OCI-LY7 (cell line): ENCODE measurements around the gene SLC5A10. TPM values are rescaled to one million over a fixed set of nuclear protein-coding genes. Genes with fewer than 3 reads are reported as not detected.

ENCODE experiments used
- BruUV-seq: library from RNA; stranded (reverse); fragments of 400-500 nt; replicated peaks from 2 replicates; lab custom pipeline; 2021; lab: Mats Ljungman, UMichigan
- CTCF ChIA-PET: fragments of 300-600 bp; sonication (Branson Sonifier 250); formaldehyde crosslinking; loops from one replicate; lab custom pipeline; 2022; ENCODE audit warnings: antibody characterized with exemption; ENCODE audit not compliant: unreplicated experiment; lab: Charles Lee
- POLR2A ChIA-PET: fragments of 300-600 bp; sonication (Branson Sonifier 250); formaldehyde crosslinking; loops from one replicate; lab custom pipeline; 2022; ENCODE audit warnings: antibody characterized with exemption; lab: Charles Lee
- DNase-seq: peaks from one replicate; pipeline ENCODE4 v3.0.0-alpha.2; 2015; ENCODE audit warnings: low spot score
- H2AFZ ChIP-seq: fragments of 200-600 bp; sonication (generic), shearing (Covaris generic); 2 replicates; pipeline ENCODE4 v1.6.1; 2014; ENCODE audit warnings: mild to moderate bottlenecking, antibody characterized with exemption, low read length, moderate library complexity
- H3K27ac ChIP-seq: fragments of 200-600 bp; sonication (generic); 2 replicates; pipeline ENCODE4 v1.5.1; 2014; ENCODE audit warnings: mixed run types, low read depth, mild to moderate bottlenecking, moderate library complexity, low read length, inconsistent platforms; ENCODE audit not compliant: poor library complexity, severe bottlenecking
- H3K36me3 ChIP-seq: fragments of 200-600 bp; sonication (generic); 2 replicates; pipeline ENCODE4 v1.6.1; 2014; ENCODE audit warnings: mild to moderate bottlenecking, antibody characterized with exemption, low read length, moderate library complexity, mixed read lengths; ENCODE audit not compliant: insufficient read depth
- H3K4me1 ChIP-seq: fragments of 200-600 bp; sonication (generic); 2 replicates; pipeline ENCODE4 v1.5.1; 2014; ENCODE audit warnings: mild to moderate bottlenecking, low read length; ENCODE audit not compliant: insufficient read depth, poor library complexity, severe bottlenecking
- H3K4me2 ChIP-seq: fragments of 200-600 bp; sonication (generic); 2 replicates; pipeline ENCODE4 v1.6.1; 2014; ENCODE audit warnings: mild to moderate bottlenecking, low read length
- H3K4me3 ChIP-seq: fragments of 200-600 bp; sonication (generic); 2 replicates; pipeline ENCODE4 v1.5.1; 2014; ENCODE audit warnings: mild to moderate bottlenecking, low read depth, low read length; ENCODE audit not compliant: poor library complexity, severe bottlenecking
- H3K79me2 ChIP-seq: fragments of 200-600 bp; sonication (generic); 2 replicates; pipeline ENCODE4 v1.6.1; 2016; ENCODE audit warnings: low read depth, mild to moderate bottlenecking, low read length, moderate library complexity, mixed read lengths; ENCODE audit not compliant: insufficient read depth
- H3K9me2 ChIP-seq: fragments of 200-600 bp; sonication (generic); 2 replicates; pipeline ENCODE4 v1.6.1; 2016; ENCODE audit warnings: mild to moderate bottlenecking, low read length, mixed read lengths; ENCODE audit not compliant: insufficient read depth
- H3K9me3 ChIP-seq: fragments of 200-600 bp; sonication (generic); 2 replicates; pipeline ENCODE4 v1.6.1; 2014; ENCODE audit warnings: mild to moderate bottlenecking, mixed run types, low read length, mixed read lengths
- H4K20me1 ChIP-seq: fragments of 200-600 bp; sonication (generic); 2 replicates; pipeline ENCODE4 v1.6.1; 2014; ENCODE audit warnings: mild to moderate bottlenecking, antibody characterized with exemption, low read length, moderate library complexity, mixed read lengths; ENCODE audit not compliant: insufficient read depth
- EZH2phosphoT487 ChIP-seq: fragments of 200-600 bp; sonication (generic); IDR thresholded peaks from 2 replicates; pipeline ENCODE4 v1.6.1; 2018; ENCODE audit warnings: low read depth, borderline replicate concordance, mild to moderate bottlenecking, mixed run types, antibody characterized with exemption, low read length, moderate library complexity, mixed read lengths
- intact Hi-C: fragments of 100-400 bp; cut with micrococcal nuclease; formaldehyde crosslinking; loops from one replicate; pipeline ENCODE4 v1.10.0; 2022; ENCODE audit not compliant: unreplicated experiment
- total RNA-seq, 2 experiments: library from RNA; depleted of rRNA in 1 of 2; stranded (reverse); fragments of >200 nt in 1 of 2; shearing (Covaris generic) in 1 of 2; gene quantifications; 2 replicates each; pipeline ENCODE4 v1.2.3, GENCODE V29; 2014 to 2022
- TF ChIP-seq, protein P1 (sequence below): fragments of 200-600 bp; sonication (generic); conservative IDR thresholded peaks from 2 replicates; pipeline ENCODE4 v1.5.1; 2014; ENCODE audit warnings: mild to moderate bottlenecking, antibody characterized with exemption, low read length, moderate library complexity, mixed read lengths

The SLC5A10 gene
- total RNA-seq, 2 experiments from 2014 or later = not detected

DNA sequence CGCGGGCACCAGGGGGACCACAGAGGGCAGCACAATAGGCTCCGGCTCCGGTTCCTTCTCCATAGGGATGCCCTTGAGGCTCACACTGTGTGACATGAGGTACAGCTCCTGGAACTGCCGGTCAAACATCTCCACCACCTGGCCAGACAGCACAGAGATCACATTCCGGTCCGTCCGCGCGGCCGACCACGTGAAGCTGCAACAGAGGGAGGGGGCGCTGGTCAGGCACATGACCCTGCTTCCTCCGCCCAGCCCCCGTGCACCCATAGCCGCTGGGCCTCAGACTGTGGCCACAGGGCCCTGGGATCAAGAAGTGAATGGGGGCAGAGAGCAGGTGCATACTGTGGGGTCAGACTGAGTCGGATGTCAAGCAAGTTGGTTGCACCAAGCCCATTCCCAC, 26.7 kb downstream of the SLC5A10 start:
- H3K9me3 ChIP-seq = no peaks in the 10 kb centered on the region
- H3K4me1 ChIP-seq = no peaks in the 10 kb centered on the region
- no peak overlapping the region for H3K4me3 ChIP-seq
- H2AFZ ChIP-seq = no peak overlapping the region
- TF ChIP-seq, protein P1, sequence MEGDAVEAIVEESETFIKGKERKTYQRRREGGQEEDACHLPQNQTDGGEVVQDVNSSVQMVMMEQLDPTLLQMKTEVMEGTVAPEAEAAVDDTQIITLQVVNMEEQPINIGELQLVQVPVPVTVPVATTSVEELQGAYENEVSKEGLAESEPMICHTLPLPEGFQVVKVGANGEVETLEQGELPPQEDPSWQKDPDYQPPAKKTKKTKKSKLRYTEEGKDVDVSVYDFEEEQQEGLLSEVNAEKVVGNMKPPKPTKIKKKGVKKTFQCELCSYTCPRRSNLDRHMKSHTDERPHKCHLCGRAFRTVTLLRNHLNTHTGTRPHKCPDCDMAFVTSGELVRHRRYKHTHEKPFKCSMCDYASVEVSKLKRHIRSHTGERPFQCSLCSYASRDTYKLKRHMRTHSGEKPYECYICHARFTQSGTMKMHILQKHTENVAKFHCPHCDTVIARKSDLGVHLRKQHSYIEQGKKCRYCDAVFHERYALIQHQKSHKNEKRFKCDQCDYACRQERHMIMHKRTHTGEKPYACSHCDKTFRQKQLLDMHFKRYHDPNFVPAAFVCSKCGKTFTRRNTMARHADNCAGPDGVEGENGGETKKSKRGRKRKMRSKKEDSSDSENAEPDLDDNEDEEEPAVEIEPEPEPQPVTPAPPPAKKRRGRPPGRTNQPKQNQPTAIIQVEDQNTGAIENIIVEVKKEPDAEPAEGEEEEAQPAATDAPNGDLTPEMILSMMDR = no peak
- no peak for TF ChIP-seq EZH2phosphoT487
- no peak for DNase-seq
- H3K4me2 ChIP-seq = no peak overlapping the region
- intact Hi-C loops = no loop called here
- no peaks in the 10 kb centered on the region for H4K20me1 ChIP-seq
- H3K9me2 ChIP-seq = no peaks in the 10 kb centered on the region
- ChIA-PET CTCF (interaction anchor here (0.7 kb wide), 1 partner anchor 716 kb away, joined by 3 read pairs; no protein-coding TSS in a partner anchor), POLR2A (no interaction called here)
- no peaks in the 10 kb centered on the region for H3K79me2 ChIP-seq
- H3K36me3 ChIP-seq = no peaks in the 10 kb centered on the region
- BruUV-seq = no TSS peak
- no peak overlapping the region for H3K27ac ChIP-seq

DNA sequence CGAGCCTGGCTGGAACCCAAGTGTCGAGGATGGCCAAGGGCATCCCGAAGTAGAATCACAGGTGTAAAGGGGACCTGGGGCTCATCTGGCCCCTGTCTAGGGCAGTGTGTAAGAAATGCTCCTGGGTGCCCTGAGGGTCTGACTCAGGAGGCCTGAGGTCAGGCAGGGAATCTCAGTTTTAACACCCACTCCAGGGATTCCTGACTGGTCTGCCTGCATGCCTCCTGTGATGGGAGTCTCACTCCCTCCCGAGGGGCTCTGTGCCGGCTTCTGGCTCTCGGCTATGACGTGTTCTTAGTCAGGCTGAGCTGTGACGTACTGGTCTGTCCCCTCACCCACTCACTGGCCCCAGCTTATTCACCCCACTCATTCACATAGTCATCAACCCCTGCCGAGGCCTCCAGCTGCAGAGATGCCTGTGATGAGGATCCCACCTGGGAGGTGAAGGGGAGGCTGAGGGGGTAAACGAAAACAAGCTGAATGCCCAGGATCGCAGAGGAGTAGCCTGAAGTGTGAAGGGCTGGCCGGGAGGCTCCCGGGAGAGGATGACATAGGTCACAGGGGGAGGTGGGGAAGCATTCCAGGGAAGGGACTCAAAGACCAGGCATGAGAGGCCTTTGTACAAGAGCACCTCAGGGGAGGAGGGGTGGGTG, 28.8 kb downstream of the SLC5A10 start:
- no TSS peak for BruUV-seq
- no peak overlapping the region for H3K4me2 ChIP-seq
- CTCF ChIA-PET = no interaction called here
- intact Hi-C loops = no loop called here
- POLR2A ChIA-PET = no interaction called here
- H2AFZ ChIP-seq = no peak overlapping the region
- TF ChIP-seq, protein P1 = no peak
- TF ChIP-seq EZH2phosphoT487 = no peak
- no peaks in the 10 kb centered on the region for H3K9me3 ChIP-seq
- H3K79me2 ChIP-seq = no peaks in the 10 kb centered on the region
- H3K36me3 ChIP-seq = no peaks in the 10 kb centered on the region
- no peaks in the 10 kb centered on the region for H3K4me1 ChIP-seq
- H3K27ac ChIP-seq = no peak overlapping the region
- no peaks in the 10 kb centered on the region for H3K9me2 ChIP-seq
- H3K4me3 ChIP-seq = no peak overlapping the region
- no peaks in the 10 kb centered on the region for H4K20me1 ChIP-seq
- no peak for DNase-seq

DNA sequence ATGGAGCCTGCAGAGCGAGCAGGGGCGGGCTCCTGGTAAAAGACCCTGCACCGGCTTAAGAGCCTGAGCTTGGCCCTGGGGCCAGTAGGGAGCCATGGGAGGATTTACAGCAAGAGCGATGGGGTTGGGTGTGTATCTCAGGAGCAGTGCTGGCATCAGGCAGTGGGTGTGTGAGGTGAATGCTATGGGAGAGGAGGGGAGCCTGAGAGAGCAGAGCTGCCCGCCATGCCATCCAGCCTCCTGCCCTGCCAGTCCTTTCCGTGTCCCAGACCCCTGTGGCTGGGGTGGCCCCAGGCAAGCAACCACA, 29.3 kb downstream of the SLC5A10 start:
- intact Hi-C loops = no loop called here
- no peak for TF ChIP-seq EZH2phosphoT487
- TF ChIP-seq, protein P1 = no peak
- H4K20me1 ChIP-seq = no peaks in the 10 kb centered on the region
- no peaks in the 10 kb centered on the region for H3K4me1 ChIP-seq
- no peak for DNase-seq
- no peak overlapping the region for H3K4me2 ChIP-seq
- H3K9me2 ChIP-seq = no peaks in the 10 kb centered on the region
- ChIA-PET POLR2A (no interaction called here), CTCF (no interaction called here)
- H3K36me3 ChIP-seq = no peaks in the 10 kb centered on the region
- no peaks in the 10 kb centered on the region for H3K79me2 ChIP-seq
- BruUV-seq = no TSS peak
- H2AFZ ChIP-seq = no peak overlapping the region
- H3K9me3 ChIP-seq = no peaks in the 10 kb centered on the region
- no peak overlapping the region for H3K27ac ChIP-seq
- H3K4me3 ChIP-seq = no peak overlapping the region
